ENCODE measurements around the gene NECAB3.
A peak's percentile ranks its signal among the peaks of the same experiment; 100 is the strongest.

Gene NECAB3

DNA sequence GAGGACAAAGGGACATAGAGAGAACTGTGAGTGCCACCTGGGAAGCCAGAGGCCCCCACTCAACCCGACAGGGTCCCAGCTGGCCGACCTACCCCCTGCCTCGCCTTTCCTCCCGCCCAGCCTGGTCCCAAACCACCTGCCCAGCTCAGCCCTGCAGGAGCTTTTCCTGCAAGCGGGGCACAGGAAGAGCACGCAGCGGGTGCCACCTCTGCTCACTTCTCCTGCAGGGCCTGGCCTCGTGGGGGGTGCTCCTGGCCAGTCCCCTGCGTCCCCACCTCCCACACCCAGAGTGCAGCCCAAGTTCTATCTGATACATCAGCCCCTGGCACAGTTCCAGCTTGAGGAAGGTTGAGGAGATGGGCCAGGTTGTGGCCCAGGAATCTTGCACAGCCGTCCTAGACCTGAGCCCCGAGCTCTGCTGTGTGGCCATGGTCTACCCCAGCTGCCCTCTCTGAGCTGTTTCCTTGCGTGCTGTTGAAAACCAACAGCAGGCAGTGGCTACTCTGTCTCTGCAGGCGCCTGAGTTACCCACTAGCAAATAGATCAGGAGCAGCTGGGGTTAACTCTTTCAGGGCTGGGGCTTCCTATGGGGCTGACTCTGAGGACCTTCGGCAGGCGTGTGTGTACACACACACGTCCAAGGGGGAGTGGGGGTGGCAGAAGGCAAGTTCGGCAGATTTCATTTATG, 1.7 kb downstream of the NECAB3 start:
- Histone ChIP-seq H3K36me3 (ENCODE audit: control insufficient read depth, insufficient read depth, low read length) (peaks cover 8% of the 10 kb centered on the region), H3K27me3 (ENCODE audit: control insufficient read depth, insufficient read depth, low read length) (no peaks in the 10 kb centered on the region), H3K4me1 (ENCODE audit: control insufficient read depth, insufficient read depth, low read length) (peaks cover 47% of the 10 kb centered on the region), H3K4me3 (ENCODE audit: low read length) (no peak overlapping the region), H3K9me3 (ENCODE audit: control insufficient read depth, low read length) (no peaks in the 10 kb centered on the region), H3K9ac (ENCODE audit: low read length) (peak overlapping the region; percentile 82)

GRCh38 chr20:33671573-33672288, 2.5 kb downstream of the NECAB3 start:
- H3K9me3 ChIP-seq (ENCODE audit: control insufficient read depth, low read length) = no peaks in the 10 kb centered on the region
- no peak overlapping the region for H3K9ac ChIP-seq (ENCODE audit: low read length)
- H3K27me3 ChIP-seq (ENCODE audit: control insufficient read depth, insufficient read depth, low read length) = no peaks in the 10 kb centered on the region
- peaks cover 47% of the 10 kb centered on the region for H3K4me1 ChIP-seq (ENCODE audit: control insufficient read depth, insufficient read depth, low read length)
- H3K36me3 ChIP-seq (ENCODE audit: control insufficient read depth, insufficient read depth, low read length) = peaks cover 8% of the 10 kb centered on the region
- H3K4me3 ChIP-seq (ENCODE audit: low read length) = no peak overlapping the region

GRCh38 chr20:33670715-33671499, 3.3 kb downstream of the NECAB3 start:
- Histone ChIP-seq H3K9ac (ENCODE audit: low read length) (peak overlapping the region; percentile 23), H3K36me3 (ENCODE audit: control insufficient read depth, insufficient read depth, low read length) (peaks cover 8% of the 10 kb centered on the region), H3K9me3 (ENCODE audit: control insufficient read depth, low read length) (no peaks in the 10 kb centered on the region), H3K4me1 (ENCODE audit: control insufficient read depth, insufficient read depth, low read length) (peaks cover 53% of the 10 kb centered on the region), H3K27me3 (ENCODE audit: control insufficient read depth, insufficient read depth, low read length) (no peaks in the 10 kb centered on the region), H3K4me3 (ENCODE audit: low read length) (no peak overlapping the region)

DNA sequence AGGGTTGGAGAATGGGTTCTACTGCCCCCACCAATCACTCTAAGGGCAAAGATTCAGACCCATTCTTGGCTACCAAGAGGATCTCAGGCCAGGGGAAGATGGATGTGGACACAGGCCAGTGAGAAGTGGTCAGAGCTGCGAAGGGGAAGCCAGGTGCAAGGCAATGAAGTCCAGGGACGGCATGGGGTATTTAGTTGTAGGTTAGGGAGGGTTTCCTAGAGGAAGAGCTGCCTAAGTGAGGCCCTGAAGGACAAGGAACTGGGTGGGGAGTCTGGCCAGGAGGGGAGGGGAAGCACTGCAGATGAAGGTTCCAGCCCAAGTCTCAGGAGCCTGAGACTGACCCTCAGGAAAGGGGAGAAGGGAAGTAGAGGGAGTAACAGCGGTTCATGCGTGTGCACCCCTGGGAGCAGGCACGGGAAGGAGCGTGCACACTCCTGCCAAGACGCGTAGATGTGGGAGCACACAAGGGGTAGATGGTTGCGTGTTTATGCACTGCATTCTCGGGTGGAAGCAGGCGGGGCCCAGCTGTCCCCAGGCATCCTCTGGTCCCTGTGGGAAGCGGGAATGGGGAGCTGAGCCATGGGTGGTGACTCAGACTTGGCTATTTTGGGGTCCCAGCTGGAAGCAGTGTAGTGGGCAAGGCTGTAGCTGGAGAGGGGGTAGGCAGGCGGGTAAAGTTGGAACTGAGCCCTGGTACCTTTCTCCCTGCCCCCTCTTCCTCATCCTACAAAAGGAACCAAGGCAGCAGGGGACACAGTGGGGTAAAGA, 4.2 kb downstream of the NECAB3 start:
- Histone ChIP-seq H3K4me3 (ENCODE audit: low read length) (no peak overlapping the region), H3K9ac (ENCODE audit: low read length) (no peak overlapping the region), H3K27me3 (ENCODE audit: control insufficient read depth, insufficient read depth, low read length) (no peaks in the 10 kb centered on the region), H3K9me3 (ENCODE audit: control insufficient read depth, low read length) (no peaks in the 10 kb centered on the region), H3K4me1 (ENCODE audit: control insufficient read depth, insufficient read depth, low read length) (peaks cover 55% of the 10 kb centered on the region), H3K36me3 (ENCODE audit: control insufficient read depth, insufficient read depth, low read length) (peaks cover 8% of the 10 kb centered on the region)

DNA sequence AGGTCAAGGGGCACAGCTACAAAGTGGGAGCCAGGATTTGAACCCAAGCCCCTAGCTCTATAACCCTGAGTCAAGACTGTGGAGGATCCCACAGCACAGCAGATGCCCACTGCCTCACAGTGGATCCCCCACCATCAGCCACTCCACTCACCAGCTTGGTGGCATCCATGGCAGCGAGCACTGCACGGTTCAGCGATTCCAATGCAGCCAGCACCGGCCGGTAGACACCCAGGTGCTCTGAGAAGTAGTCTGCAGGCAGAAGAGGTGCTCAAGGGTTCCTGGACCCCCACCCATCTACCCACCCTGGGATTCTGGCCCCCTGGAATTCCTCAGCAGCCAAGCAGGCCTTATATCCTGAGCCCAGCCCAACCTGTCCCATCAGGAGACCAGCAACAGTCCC, 5.0 kb downstream of the NECAB3 start:
- H3K4me3 ChIP-seq (ENCODE audit: low read length) = no peak overlapping the region
- H3K27me3 ChIP-seq (ENCODE audit: control insufficient read depth, insufficient read depth, low read length) = no peaks in the 10 kb centered on the region
- no peaks in the 10 kb centered on the region for H3K9me3 ChIP-seq (ENCODE audit: control insufficient read depth, low read length)
- peaks cover 53% of the 10 kb centered on the region for H3K4me1 ChIP-seq (ENCODE audit: control insufficient read depth, insufficient read depth, low read length)
- H3K9ac ChIP-seq (ENCODE audit: low read length) = no peak overlapping the region
- peaks cover 8% of the 10 kb centered on the region for H3K36me3 ChIP-seq (ENCODE audit: control insufficient read depth, insufficient read depth, low read length)

- peaks cover 56% of the 10 kb centered on the region for H3K4me1 ChIP-seq (ENCODE audit: control insufficient read depth, insufficient read depth, low read length)
- H3K9me3 ChIP-seq (ENCODE audit: control insufficient read depth, low read length) = no peaks in the 10 kb centered on the region
- H3K4me3 ChIP-seq (ENCODE audit: low read length) = no peak overlapping the region
- H3K36me3 ChIP-seq (ENCODE audit: control insufficient read depth, insufficient read depth, low read length) = peaks cover 8% of the 10 kb centered on the region
- H3K9ac ChIP-seq (ENCODE audit: low read length) = peak overlapping the region; percentile 5
- no peaks in the 10 kb centered on the region for H3K27me3 ChIP-seq (ENCODE audit: control insufficient read depth, insufficient read depth, low read length)
These were observed 5.6 kb downstream of the NECAB3 start for GRCh38 chr20:33668466-33669155.

GRCh38 chr20:33667676-33668465, 6.4 kb downstream of the NECAB3 start:
- Histone ChIP-seq H3K9ac (ENCODE audit: low read length) (peak overlapping the region; percentile 5), H3K27me3 (ENCODE audit: control insufficient read depth, insufficient read depth, low read length) (no peaks in the 10 kb centered on the region), H3K36me3 (ENCODE audit: control insufficient read depth, insufficient read depth, low read length) (peaks cover 8% of the 10 kb centered on the region), H3K9me3 (ENCODE audit: control insufficient read depth, low read length) (no peaks in the 10 kb centered on the region), H3K4me1 (ENCODE audit: control insufficient read depth, insufficient read depth, low read length) (peaks cover 52% of the 10 kb centered on the region), H3K4me3 (ENCODE audit: low read length) (no peak overlapping the region)

- no peaks in the 10 kb centered on the region for H3K27me3 ChIP-seq (ENCODE audit: control insufficient read depth, insufficient read depth, low read length)
- no peak overlapping the region for H3K4me3 ChIP-seq (ENCODE audit: low read length)
- H3K4me1 ChIP-seq (ENCODE audit: control insufficient read depth, insufficient read depth, low read length) = peaks cover 51% of the 10 kb centered on the region
- no peak overlapping the region for H3K9ac ChIP-seq (ENCODE audit: low read length)
- no peaks in the 10 kb centered on the region for H3K9me3 ChIP-seq (ENCODE audit: control insufficient read depth, low read length)
- H3K36me3 ChIP-seq (ENCODE audit: control insufficient read depth, insufficient read depth, low read length) = peaks cover 8% of the 10 kb centered on the region
These were observed 7.0 kb downstream of the NECAB3 start for GRCh38 chr20:33667245-33667675.

DNA sequence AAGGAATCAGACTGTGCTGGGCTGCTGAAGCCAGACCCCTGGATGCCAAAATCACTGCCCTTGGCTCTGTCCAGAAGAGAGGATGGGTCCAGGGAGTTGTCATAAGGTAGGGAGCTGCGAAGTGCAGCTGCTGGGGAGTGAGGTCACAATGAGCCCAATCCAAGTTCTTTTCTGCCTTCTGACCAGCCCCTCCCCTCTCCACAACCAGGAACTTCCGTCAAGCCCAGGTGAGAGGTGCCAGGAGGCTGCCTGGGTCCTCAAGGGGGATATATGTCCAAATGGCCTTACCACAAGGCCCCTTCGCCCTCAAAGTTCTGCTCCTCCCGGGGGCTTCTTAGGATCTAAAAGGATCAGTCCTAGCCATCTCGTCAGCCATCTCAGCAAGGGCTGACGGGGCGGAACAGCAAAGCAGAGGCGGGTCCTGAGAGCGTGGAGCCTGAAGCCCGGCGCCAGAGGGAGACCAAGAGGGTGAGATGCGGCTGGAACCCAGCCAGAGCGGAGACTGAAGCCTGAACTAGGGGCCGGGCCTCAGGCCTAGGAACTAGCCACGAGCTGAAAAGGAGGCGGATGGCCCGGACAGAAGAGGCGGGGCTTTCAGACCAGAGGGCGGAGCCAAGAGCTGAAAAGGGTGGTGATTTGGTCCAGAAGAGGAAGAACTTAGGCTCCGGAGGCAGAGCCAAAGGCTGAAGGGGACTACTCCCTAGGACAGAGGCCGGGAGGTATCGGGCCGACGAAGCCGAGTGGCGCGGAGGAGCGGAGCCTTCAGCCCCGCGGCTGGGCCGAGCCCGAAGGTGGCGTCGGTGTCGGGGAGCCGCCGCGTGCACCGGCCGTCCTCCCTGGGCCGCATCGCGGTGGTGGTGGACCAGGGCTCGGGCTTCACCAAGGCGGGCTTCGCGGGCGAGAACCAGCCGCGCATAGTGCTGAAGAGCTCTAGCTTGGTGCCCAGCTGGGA, 7.7 kb downstream of the NECAB3 start, which contains the start of gene ACTL10:
ACTL10 (plus strand) TSS at position 651 of the 952 bp plus-strand sequence. CDS start 555 bp downstream, outside the sequence.
- Histone ChIP-seq H3K9ac (ENCODE audit: low read length) (peak within 1 kb of the TSS; percentile 70), H3K9me3 (ENCODE audit: control insufficient read depth, low read length) (no peaks in the 10 kb centered on the region), H3K4me1 (ENCODE audit: control insufficient read depth, insufficient read depth, low read length) (peaks cover 47% of the 10 kb centered on the region), H3K36me3 (ENCODE audit: control insufficient read depth, insufficient read depth, low read length) (peaks cover 7% of the 10 kb centered on the region), H3K27me3 (ENCODE audit: control insufficient read depth, insufficient read depth, low read length) (no peaks in the 10 kb centered on the region), H3K4me3 (ENCODE audit: low read length) (no peak within 1 kb of the TSS)

- H3K27me3 ChIP-seq (ENCODE audit: control insufficient read depth, insufficient read depth, low read length) = no peaks in the 10 kb centered on the region
- H3K4me1 ChIP-seq (ENCODE audit: control insufficient read depth, insufficient read depth, low read length) = peaks cover 31% of the 10 kb centered on the region
- no peak overlapping the region for H3K4me3 ChIP-seq (ENCODE audit: low read length)
- H3K9me3 ChIP-seq (ENCODE audit: control insufficient read depth, low read length) = no peaks in the 10 kb centered on the region
- no peaks in the 10 kb centered on the region for H3K36me3 ChIP-seq (ENCODE audit: control insufficient read depth, insufficient read depth, low read length)
- H3K9ac ChIP-seq (ENCODE audit: low read length) = no peak overlapping the region
These were observed 9.5 kb downstream of the NECAB3 start for GRCh38 chr20:33664762-33665144.
